IMR-90 (cell line): ENCODE results near the gene CDC6. TPM values are rescaled to one million over a fixed set of nuclear protein-coding genes. Genes with fewer than 3 reads are reported as not detected.

ENCODE experiments used
- ATAC-seq: fragments of 200-7000 bp; cut with Tn5 transposase; 2 replicates; pipeline ENCODE4 v1.9.1; 2020; ENCODE audit warnings: low read depth, mild to moderate bottlenecking, moderate library complexity
- BruUV-seq: library from RNA; stranded (reverse); fragments of 400-500 nt; replicated peaks from 2 replicates; lab custom pipeline; 2021; lab: Mats Ljungman, UMichigan
- CTCF ChIA-PET: fragments of 300-600 bp; formaldehyde crosslinking; extraction: SDS; loops from one replicate; lab custom pipeline; 2021; ENCODE audit warnings: antibody characterized with exemption; lab: Yijun Ruan, JAX
- POLR2A ChIA-PET: fragments of 300-600 bp; sonication (Branson Sonifier 250); formaldehyde crosslinking; loops from one replicate; lab custom pipeline; 2022; ENCODE audit warnings: antibody characterized with exemption; ENCODE audit not compliant: unreplicated experiment; lab: Charles Lee
- DNase-seq: peaks from one replicate; pipeline ENCODE4 v3.0.0; 2013
- H2AFZ ChIP-seq: replicated peaks from 2 replicates; pipeline ENCODE3; 2013; ENCODE audit warnings: low read length, mild to moderate bottlenecking; ENCODE audit not compliant: poor library complexity
- H2AK5ac ChIP-seq: 2 replicates; pipeline ENCODE4 v1.6.1; 2013; ENCODE audit warnings: low read depth, low read length, inconsistent platforms
- H2AK9ac ChIP-seq: replicated peaks from 2 replicates; pipeline ENCODE3; 2013; ENCODE audit warnings: mild to moderate bottlenecking, low read depth, low read length, moderate library complexity; ENCODE audit not compliant: poor library complexity
- H2BK120ac ChIP-seq: 2 replicates; pipeline ENCODE4 v1.6.1; 2013; ENCODE audit warnings: low read depth, low read length, inconsistent platforms
- H2BK15ac ChIP-seq: 3 replicates; pipeline ENCODE4 v1.6.1; 2013; ENCODE audit warnings: low read depth, low read length, inconsistent platforms
- H2BK20ac ChIP-seq: 2 replicates; pipeline ENCODE4 v1.6.1; 2013; ENCODE audit warnings: low read depth, mild to moderate bottlenecking, inconsistent platforms, low read length, moderate library complexity
- H2BK5ac ChIP-seq: 2 replicates; pipeline ENCODE4 v1.6.1; 2013; ENCODE audit warnings: mild to moderate bottlenecking, low read depth, low read length, inconsistent platforms; ENCODE audit not compliant: poor library complexity, severe bottlenecking
- H3K14ac ChIP-seq: replicated peaks from 2 replicates; pipeline ENCODE4 v1.6.1; 2013; ENCODE audit warnings: low read depth, low read length, inconsistent platforms
- H3K18ac ChIP-seq: 2 replicates; pipeline ENCODE4 v1.6.1; 2013; ENCODE audit warnings: low read depth, low read length, control low read depth
- H3K23ac ChIP-seq: 2 replicates; pipeline ENCODE4 v1.6.1; 2013; ENCODE audit warnings: low read depth, low read length, inconsistent platforms
- H3K27ac ChIP-seq: 2 replicates; pipeline ENCODE4 v1.5.1; 2013; ENCODE audit warnings: mild to moderate bottlenecking, control low read depth, low read length; ENCODE audit not compliant: insufficient read depth
- H3K27me3 ChIP-seq: 2 replicates; pipeline ENCODE4 v1.6.1; 2013; ENCODE audit warnings: low read length; ENCODE audit not compliant: control insufficient read depth, insufficient read depth
- H3K36me3 ChIP-seq: 2 replicates; pipeline ENCODE4 v1.6.1; 2013; ENCODE audit warnings: low read length, mixed read lengths; ENCODE audit not compliant: control insufficient read depth, insufficient read depth
- H3K4ac ChIP-seq: 2 replicates; pipeline ENCODE4 v1.6.1; 2013; ENCODE audit warnings: low read depth, low read length, inconsistent platforms
- H3K4me1 ChIP-seq: 2 replicates; pipeline ENCODE4 v1.6.1; 2013; ENCODE audit warnings: low read length, mixed read lengths; ENCODE audit not compliant: control insufficient read depth, insufficient read depth
- H3K4me2 ChIP-seq: 2 replicates; pipeline ENCODE4 v1.6.1; 2013; ENCODE audit warnings: low read depth, mild to moderate bottlenecking, control low read depth, low read length, moderate library complexity
- H3K4me3 ChIP-seq: 2 replicates; pipeline ENCODE4 v1.5.1; 2013; ENCODE audit warnings: low read depth, mild to moderate bottlenecking, control low read depth, low read length, moderate library complexity; ENCODE audit not compliant: insufficient read depth
- H3K56ac ChIP-seq: 2 replicates; pipeline ENCODE4 v1.6.1; 2013; ENCODE audit warnings: low read length, inconsistent platforms; ENCODE audit not compliant: insufficient read depth; ENCODE audit errors: extremely low read depth
- H3K79me1 ChIP-seq, 2 experiments: 2 replicates each; pipeline ENCODE4 v1.6.1; 2013; ENCODE audit warnings: low read length in 2 of 2, inconsistent platforms in 1 of 2, low read depth in 1 of 2
- H3K9ac ChIP-seq: 2 replicates; pipeline ENCODE4 v1.6.1; 2013; ENCODE audit warnings: low read depth, low read length, control low read depth
- H3K9me1 ChIP-seq: 2 replicates; pipeline ENCODE4 v1.6.1; 2013; ENCODE audit warnings: low read length, inconsistent platforms; ENCODE audit not compliant: insufficient read depth
- H3K9me3 ChIP-seq: 2 replicates; pipeline ENCODE4 v1.6.1; 2013; ENCODE audit warnings: low read length; ENCODE audit not compliant: control insufficient read depth, insufficient read depth
- H4K20me1 ChIP-seq: 2 replicates; pipeline ENCODE4 v1.6.1; 2013; ENCODE audit warnings: low read length, inconsistent platforms; ENCODE audit not compliant: insufficient read depth
- H4K5ac ChIP-seq: 2 replicates; pipeline ENCODE4 v1.6.1; 2013; ENCODE audit warnings: mild to moderate bottlenecking, low read depth, low read length, control low read depth
- H4K8ac ChIP-seq, 2 experiments: 2 replicates each; pipeline ENCODE4 v1.6.1; 2013; ENCODE audit warnings: low read depth in 2 of 2, low read length in 2 of 2, control low read depth in 1 of 2, inconsistent platforms in 1 of 2
- H4K91ac ChIP-seq: 2 replicates; pipeline ENCODE4 v1.6.1; 2013; ENCODE audit warnings: low read depth, low read length, inconsistent platforms; ENCODE audit not compliant: insufficient read depth
- CEBPB ChIP-seq: IDR thresholded peaks from 2 replicates; pipeline ENCODE4 v1.6.1; 2012; ENCODE audit warnings: low read depth, low read length, improper control_type of control experiment
- MAZ ChIP-seq: IDR thresholded peaks from 2 replicates; pipeline ENCODE4 v1.6.1; 2012; ENCODE audit warnings: low read depth, mild to moderate bottlenecking, low read length, improper control_type of control experiment, moderate library complexity, borderline replicate concordance
- WGBS, 2 experiments: methylation state at CpG; one replicate each; pipeline versions ENCODE4 v1.1.5 to v1.1.7; 2013; ENCODE audit warnings: missing lambda C conversion rate in 2 of 2; ENCODE audit not compliant: insufficient read length in 1 of 2; ENCODE audit errors: extremely low coverage in 2 of 2; 5-methylcytosine and 5-hydroxymethylcytosine counted together
- dilution Hi-C: fragments of 300-500 bp; cut with HindIII; formaldehyde crosslinking; loops from one replicate; pipeline ENCODE4 v1.14.3; 2018; ENCODE audit warnings: low sequenced_read_pairs; ENCODE audit not compliant: unreplicated experiment
- in situ Hi-C: fragments of 300-500 bp; cut with MboI; formaldehyde crosslinking; loops from 3 replicates; pipeline ENCODE4 v1.14.3; 2019; ENCODE audit warnings: low sequenced_read_pairs, inconsistent platforms, mixed read lengths
- intact Hi-C: fragments of 100-400 bp; cut with micrococcal nuclease; formaldehyde crosslinking; loops from 2 replicates; pipeline ENCODE4 v1.10.0; 2022
- polyA plus RNA-seq, 3 experiments: library from polyadenylated mRNA; depleted of rRNA; stranded (reverse); fragments of >200 nt; gene quantifications; 2 replicates each; pipeline ENCODE4 v1.2.3, GENCODE V29; 2012; ENCODE audit warnings: low replicate concordance in 1 of 3
- total RNA-seq: library from RNA; depleted of rRNA; stranded (reverse); fragments of >200 nt; gene quantifications from 2 replicates; pipeline ENCODE4 v1.2.3, GENCODE V29; 2012
- TF ChIP-seq, protein P1 (sequence below): conservative IDR thresholded peaks from 2 replicates; pipeline ENCODE4 v1.5.1; 2012; ENCODE audit warnings: mild to moderate bottlenecking, low read depth, low read length, improper control_type of control experiment

The CDC6 gene
- total and polyA plus RNA-seq, 2 of the 4 experiments (the other 2 are of a cell fraction): 15.3 to 25.6 TPM

DNA sequence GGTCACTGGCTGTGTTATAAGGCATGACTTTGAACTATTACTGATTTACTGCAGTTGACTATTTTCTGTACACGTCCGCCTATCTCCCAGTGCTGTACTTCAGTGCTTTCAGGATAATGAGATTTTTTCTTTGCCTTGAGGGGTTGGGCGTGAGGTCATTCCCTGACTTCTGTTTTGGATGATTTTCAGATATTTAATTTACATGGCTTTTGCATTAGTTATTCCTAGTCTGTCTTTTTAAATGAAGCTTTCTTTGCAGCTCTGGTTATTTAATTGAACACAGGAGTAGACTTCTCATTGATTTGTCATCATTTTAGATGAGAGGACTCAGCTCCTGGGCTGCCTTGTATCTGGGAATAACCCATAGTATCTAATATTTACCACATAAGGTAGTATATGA lies 44.9 kb upstream of the CDC6 start:
- H3K14ac ChIP-seq: no peak overlapping the region
- H3K9ac ChIP-seq: no peak overlapping the region
- peaks cover 30 to 69% of the 10 kb centered on the region in 2 experiments for H3K79me1 ChIP-seq
- no peaks in the 10 kb centered on the region; the same call in 1 of the 2 replicates for H3K4me1 ChIP-seq
- intact Hi-C loops: loop anchor here (5.0 kb wide), 1 partner anchor 35 kb away; no protein-coding TSS in a partner anchor
- H2AFZ ChIP-seq: no peak overlapping the region
- no TSS peak for BruUV-seq
- ATAC-seq: no peak
- no peak overlapping the region for H2BK20ac ChIP-seq
- H2AK5ac ChIP-seq: no peak overlapping the region
- no peak overlapping the region for H3K4ac ChIP-seq
- no peak overlapping the region for H3K4me2 ChIP-seq
- no peaks in the 10 kb centered on the region for H3K9me3 ChIP-seq
- no peaks in the 10 kb centered on the region for H3K27me3 ChIP-seq
- H2AK9ac ChIP-seq: no peak overlapping the region
- DNase-seq: no peak
- no peaks in the 10 kb centered on the region for H3K36me3 ChIP-seq
- WGBS, 2 experiments: no CpG with 5 or more reads among the region's 3 CpGs
- dilution Hi-C loops: no loop called here
- H4K20me1 ChIP-seq: peaks cover 44% of the 10 kb centered on the region
- H2BK120ac ChIP-seq: no peak overlapping the region
- TF ChIP-seq, protein P1, sequence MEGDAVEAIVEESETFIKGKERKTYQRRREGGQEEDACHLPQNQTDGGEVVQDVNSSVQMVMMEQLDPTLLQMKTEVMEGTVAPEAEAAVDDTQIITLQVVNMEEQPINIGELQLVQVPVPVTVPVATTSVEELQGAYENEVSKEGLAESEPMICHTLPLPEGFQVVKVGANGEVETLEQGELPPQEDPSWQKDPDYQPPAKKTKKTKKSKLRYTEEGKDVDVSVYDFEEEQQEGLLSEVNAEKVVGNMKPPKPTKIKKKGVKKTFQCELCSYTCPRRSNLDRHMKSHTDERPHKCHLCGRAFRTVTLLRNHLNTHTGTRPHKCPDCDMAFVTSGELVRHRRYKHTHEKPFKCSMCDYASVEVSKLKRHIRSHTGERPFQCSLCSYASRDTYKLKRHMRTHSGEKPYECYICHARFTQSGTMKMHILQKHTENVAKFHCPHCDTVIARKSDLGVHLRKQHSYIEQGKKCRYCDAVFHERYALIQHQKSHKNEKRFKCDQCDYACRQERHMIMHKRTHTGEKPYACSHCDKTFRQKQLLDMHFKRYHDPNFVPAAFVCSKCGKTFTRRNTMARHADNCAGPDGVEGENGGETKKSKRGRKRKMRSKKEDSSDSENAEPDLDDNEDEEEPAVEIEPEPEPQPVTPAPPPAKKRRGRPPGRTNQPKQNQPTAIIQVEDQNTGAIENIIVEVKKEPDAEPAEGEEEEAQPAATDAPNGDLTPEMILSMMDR: no peak
- TF ChIP-seq CEBPB: no peak
- no peak for TF ChIP-seq MAZ
- peaks cover 6% of the 10 kb centered on the region for H3K9me1 ChIP-seq
- in situ Hi-C loops: no loop called here
- no peak overlapping the region for H4K8ac ChIP-seq
- no peak overlapping the region for H3K56ac ChIP-seq
- H3K18ac ChIP-seq: no peak overlapping the region
- H4K5ac ChIP-seq: no peak overlapping the region
- no peak overlapping the region for H4K91ac ChIP-seq
- no peak overlapping the region for H3K4me3 ChIP-seq
- H2BK15ac ChIP-seq: no peak overlapping the region
- no peak overlapping the region for H3K23ac ChIP-seq
- ChIA-PET CTCF (no interaction called here), POLR2A (no interaction called here)
- no peak overlapping the region for H2BK5ac ChIP-seq
- no peak overlapping the region for H3K27ac ChIP-seq
